Thoracic aorta (tissue), 2 donors: ENCODE data around the gene KCNJ3. TPM values are rescaled to one million over a fixed set of nuclear protein-coding genes. Genes with fewer than 3 reads are reported as not detected.

ENCODE experiments used
- ATAC-seq: fragments of 150-250 bp; one replicate; pipeline ENCODE4 v1.8.0; 2017; ENCODE audit warnings: low read depth; ENCODE audit not compliant: insufficient number of reproducible peaks, low FRiP score
- DNase-seq: peaks from one replicate; pipeline ENCODE4 v3.0.0-alpha.2; 2020; ENCODE audit warnings: low spot score
- H3K27ac ChIP-seq, 2 donors: fragments of 200-600 bp; sonication (generic); 1 replicate in 1 of 2; 2 replicates in 1 of 2; pipeline ENCODE4 v1.5.1; 2016; ENCODE audit warnings: mild to moderate bottlenecking in 2 of 2, moderate library complexity in 2 of 2
- H3K27me3 ChIP-seq: fragments of 200-600 bp; sonication (generic); replicated peaks from 2 replicates; pipeline ENCODE4 v1.6.0; 2016; ENCODE audit warnings: mild to moderate bottlenecking; ENCODE audit not compliant: insufficient read depth
- H3K36me3 ChIP-seq: fragments of 200-600 bp; sonication (generic); one replicate; pipeline ENCODE4 v1.5.1; 2016
- H3K4me1 ChIP-seq, 2 donors: fragments of 200-600 bp; sonication (generic); 1 replicate in 1 of 2; 2 replicates in 1 of 2; pipeline versions ENCODE4 v1.5.1 to v1.6.0; 2016; ENCODE audit warnings: low read depth in 2 of 2, mild to moderate bottlenecking in 1 of 2; ENCODE audit not compliant: control insufficient read depth in 1 of 2
- H3K4me3 ChIP-seq: fragments of 200-600 bp; sonication (generic); 2 replicates; pipeline ENCODE4 v1.5.1; 2016; ENCODE audit warnings: mild to moderate bottlenecking
- H3K9me3 ChIP-seq: fragments of 200-600 bp; sonication (generic); 2 replicates; pipeline ENCODE4 v1.5.1; 2016
- CTCF ChIP-seq: fragments of 200-600 bp; sonication (generic); IDR thresholded peaks from one replicate; pipeline ENCODE4 v1.5.1; 2019; ENCODE audit warnings: antibody characterized with exemption
- total RNA-seq, 2 donors: library from RNA; depleted of rRNA; stranded (reverse); fragments of >200 nt; gene quantifications; one replicate each; pipeline versions ENCODE4 v1.1.0 to v1.2.3, GENCODE V29; 2016

The KCNJ3 gene
- total RNA-seq, 2 donors from 2014 or later: 1.6 to 2.8 TPM

GRCh38 chr2:154689158-154689557, 9.3 kb upstream of the KCNJ3 start:
- ATAC-seq (no peak), DNase-seq (no peak)
- no peak for TF ChIP-seq CTCF
- Histone ChIP-seq H3K36me3 (no peaks in the 10 kb centered on the region), H3K4me1 (peaks cover 4 to 15% of the 10 kb centered on the region in 2 donors), H3K9me3 (no peaks in the 10 kb centered on the region), H3K27me3 (no peaks in the 10 kb centered on the region), H3K4me3 (no peak overlapping the region), H3K27ac (no peak overlapping the region)

GRCh38 chr2:154692927-154693326, 5.6 kb upstream of the KCNJ3 start:
- ATAC-seq (no peak), DNase-seq (no peak)

DNA sequence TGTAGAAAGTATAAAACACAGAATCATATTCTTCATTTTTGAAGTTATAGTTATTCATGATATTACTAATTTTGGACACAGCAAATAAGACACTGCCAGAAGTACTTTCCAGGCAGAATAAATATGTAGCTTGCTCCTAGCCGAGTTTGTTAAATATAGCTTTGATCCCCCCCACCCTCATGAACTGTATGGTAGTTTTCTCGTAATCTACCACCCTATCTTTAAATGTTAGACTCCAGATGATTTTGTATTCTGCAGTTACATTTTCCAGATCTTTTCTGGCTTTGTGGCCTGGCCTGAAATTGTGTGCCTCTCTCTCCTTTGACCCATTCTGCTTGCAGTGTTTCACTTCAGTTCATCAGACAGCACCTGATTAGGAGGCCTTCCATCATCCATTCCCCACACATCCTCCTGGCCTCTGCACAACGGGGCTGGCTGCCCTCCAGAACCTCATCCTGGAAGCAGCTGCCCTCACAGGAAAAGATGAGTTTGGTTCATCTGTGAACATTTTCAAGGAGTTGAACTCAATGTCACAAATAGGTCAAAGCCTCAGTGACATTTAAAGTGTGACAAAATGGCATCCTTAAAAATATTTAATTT, 4.7 kb upstream of the KCNJ3 start:
- no peak for TF ChIP-seq CTCF
- peak overlapping the region in 1 of 2 donors; percentile 2 for H3K27ac ChIP-seq
- no peak for ATAC-seq
- H3K4me3 ChIP-seq: no peak overlapping the region
- no peaks in the 10 kb centered on the region for H3K36me3 ChIP-seq
- DNase-seq: no peak
- H3K4me1 ChIP-seq: peaks cover 4 to 23% of the 10 kb centered on the region in 2 donors
- no peaks in the 10 kb centered on the region for H3K9me3 ChIP-seq
- H3K27me3 ChIP-seq: no peaks in the 10 kb centered on the region

More at GRCh38 chr2:154692927-154693326, 5.6 kb upstream of the KCNJ3 start:
- TF ChIP-seq CTCF: no peak
- Histone ChIP-seq H3K4me3 (peak overlapping the region; percentile 43), H3K36me3 (no peaks in the 10 kb centered on the region), H3K4me1 (peaks cover 4 to 23% of the 10 kb centered on the region in 2 donors), H3K9me3 (no peaks in the 10 kb centered on the region), H3K27ac (peak overlapping the region; percentile 2 to 38), H3K27me3 (no peaks in the 10 kb centered on the region)

GRCh38 chr2:154694881-154695280, 3.6 kb upstream of the KCNJ3 start:
- no peak overlapping the region for H3K27ac ChIP-seq
- DNase-seq: no peak
- H3K9me3 ChIP-seq: no peaks in the 10 kb centered on the region
- no peak for TF ChIP-seq CTCF
- no peaks in the 10 kb centered on the region for H3K27me3 ChIP-seq
- ATAC-seq: no peak
- H3K4me1 ChIP-seq: peaks cover 4 to 23% of the 10 kb centered on the region in 2 donors
- H3K36me3 ChIP-seq: no peaks in the 10 kb centered on the region
- H3K4me3 ChIP-seq: no peak overlapping the region

DNA sequence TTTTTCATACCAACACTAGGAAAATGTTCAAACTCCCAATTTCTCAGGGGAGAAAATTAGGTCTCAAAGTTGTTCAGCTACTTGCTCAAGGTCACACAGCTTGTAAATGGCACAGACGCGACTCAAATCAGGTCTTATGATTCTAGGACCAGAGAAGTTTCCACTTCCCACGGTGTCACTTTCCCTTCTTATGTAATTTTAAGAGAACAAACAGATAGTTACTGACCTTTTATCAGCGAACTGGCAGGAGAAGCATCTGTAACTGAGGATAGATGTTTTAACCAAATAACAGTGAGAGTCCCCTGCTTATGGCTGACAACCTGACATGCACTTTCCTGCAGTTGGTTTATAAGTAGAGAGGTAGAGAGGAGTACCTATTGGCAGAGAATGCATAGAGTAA, 2.1 kb upstream of the KCNJ3 start:
- no peak for TF ChIP-seq CTCF
- Histone ChIP-seq H3K4me3 (no peak overlapping the region), H3K27ac (peak overlapping the region in 1 of 2 donors; percentile 44), H3K36me3 (no peaks in the 10 kb centered on the region), H3K27me3 (no peaks in the 10 kb centered on the region), H3K9me3 (no peaks in the 10 kb centered on the region), H3K4me1 (peaks cover 4 to 35% of the 10 kb centered on the region in 2 donors)
- no peak for DNase-seq
- no peak for ATAC-seq
